NOMO-1 (cell line): Measurements from ENCODE around the gene STT3B.

Source experiments
- DNase-seq, 2 experiments: peaks; one replicate each; lab custom pipeline; 2025; ENCODE audit not compliant: unreplicated experiment in 2 of 2; lab: John Stamatoyannopoulos, UW

STT3B gene

DNA sequence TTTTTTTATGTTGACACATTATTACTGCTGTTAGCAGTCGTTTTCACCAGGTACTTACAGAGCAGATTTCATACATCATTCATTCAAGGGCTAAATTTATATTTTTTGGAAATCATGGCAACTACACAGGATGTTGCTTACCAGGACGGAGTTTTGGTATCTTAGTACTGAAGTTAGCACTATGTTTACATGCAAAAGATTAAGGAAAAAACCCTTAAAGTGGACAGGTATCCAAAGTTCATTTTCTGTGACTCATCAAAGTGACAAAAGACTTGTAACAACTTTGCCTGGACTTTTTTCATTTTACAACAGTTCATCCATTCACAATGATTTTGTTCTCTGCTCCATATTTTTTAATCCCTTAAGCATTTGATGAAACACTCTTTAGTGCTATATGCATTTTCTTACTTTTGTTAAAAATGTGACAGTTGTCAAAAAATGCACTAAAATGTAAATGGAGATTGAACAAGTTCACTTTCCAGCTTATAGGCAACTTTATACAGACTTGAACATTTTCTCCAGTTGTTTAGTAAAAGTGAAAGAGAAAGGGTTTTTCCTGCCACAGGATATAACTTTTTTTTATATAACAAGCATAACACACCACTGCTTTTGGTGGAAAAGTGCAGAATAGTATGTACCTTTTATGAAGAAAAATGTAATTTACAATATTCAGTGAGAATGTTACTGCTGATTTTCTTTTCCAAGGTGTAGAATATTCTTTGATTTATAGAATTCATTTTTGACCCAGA, 104.1 kb downstream of the STT3B start:
- DNase-seq: no peak

GRCh38 chr3:31639828-31640227, 107.1 kb downstream of the STT3B start:
- no peak for DNase-seq

DNA sequence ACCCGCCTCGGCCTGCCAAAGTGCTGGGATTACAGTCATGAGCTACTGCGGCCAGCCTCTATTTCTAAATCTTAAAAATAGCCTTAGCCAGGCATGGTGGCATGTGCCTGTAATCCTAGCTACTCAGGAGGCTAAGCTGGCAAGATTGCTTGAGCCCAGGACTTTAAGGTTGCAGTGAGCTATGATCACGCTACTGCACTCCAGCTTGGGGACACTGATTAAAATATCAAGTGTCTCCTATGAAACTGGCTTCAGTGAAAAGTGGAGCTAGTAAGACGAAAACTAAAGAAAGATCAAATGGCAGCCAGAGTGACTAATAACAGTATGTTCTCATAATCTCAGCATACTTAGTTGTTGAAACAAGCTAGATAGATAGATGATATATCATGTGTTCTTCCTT, 112.5 kb downstream of the STT3B start:
- DNase-seq: no peak

- DNase-seq: no peak
Observed at GRCh38 chr3:31648286-31648968, 115.7 kb downstream of the STT3B start.

GRCh38 chr3:31652296-31652695, 119.6 kb downstream of the STT3B start:
- DNase-seq: no peak

DNA sequence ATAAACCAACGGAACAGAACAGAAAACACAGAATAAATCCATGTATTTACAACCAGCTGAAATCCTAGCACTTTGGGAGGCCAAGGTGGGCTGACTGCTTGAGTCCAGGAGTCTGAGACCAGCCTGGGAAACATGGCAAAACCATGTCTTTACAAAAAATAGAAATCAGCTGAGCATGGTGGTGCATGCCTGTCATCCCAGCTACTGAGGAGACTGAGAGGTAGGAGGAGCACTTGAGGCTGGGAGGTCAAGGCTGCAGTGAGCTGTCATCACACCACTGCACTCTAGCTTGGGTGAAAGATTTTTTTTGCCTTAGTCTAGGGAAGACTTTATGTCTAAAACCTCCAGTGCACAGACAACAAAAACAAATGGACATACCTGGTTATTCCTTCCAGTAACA, 120.7 kb downstream of the STT3B start:
- no peak for DNase-seq

GRCh38 chr3:31654998-31655397, 122.3 kb downstream of the STT3B start:
- DNase-seq: no peak

- no peak for DNase-seq
Observed at GRCh38 chr3:31659246-31659645, 126.5 kb downstream of the STT3B start.

DNA sequence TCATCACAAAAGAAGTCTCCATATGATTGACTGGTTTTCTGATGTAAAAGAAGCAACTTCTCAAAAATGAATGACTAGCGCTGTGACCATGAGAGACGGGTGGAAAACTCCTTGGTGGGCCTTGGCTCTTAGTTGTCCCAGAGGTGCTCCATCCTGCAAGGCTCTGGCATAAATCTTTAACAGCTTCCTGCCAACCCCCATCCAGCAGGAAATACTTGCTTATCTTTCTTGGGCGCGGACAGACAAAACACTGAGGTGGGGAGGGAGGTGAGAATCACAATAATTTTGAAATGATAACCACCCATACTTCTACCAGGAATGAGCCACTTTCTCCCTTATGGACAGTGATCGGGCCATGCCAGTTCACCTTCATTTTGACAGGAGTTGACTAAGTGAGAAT, 128.6 kb downstream of the STT3B start:
- no peak for DNase-seq

DNA sequence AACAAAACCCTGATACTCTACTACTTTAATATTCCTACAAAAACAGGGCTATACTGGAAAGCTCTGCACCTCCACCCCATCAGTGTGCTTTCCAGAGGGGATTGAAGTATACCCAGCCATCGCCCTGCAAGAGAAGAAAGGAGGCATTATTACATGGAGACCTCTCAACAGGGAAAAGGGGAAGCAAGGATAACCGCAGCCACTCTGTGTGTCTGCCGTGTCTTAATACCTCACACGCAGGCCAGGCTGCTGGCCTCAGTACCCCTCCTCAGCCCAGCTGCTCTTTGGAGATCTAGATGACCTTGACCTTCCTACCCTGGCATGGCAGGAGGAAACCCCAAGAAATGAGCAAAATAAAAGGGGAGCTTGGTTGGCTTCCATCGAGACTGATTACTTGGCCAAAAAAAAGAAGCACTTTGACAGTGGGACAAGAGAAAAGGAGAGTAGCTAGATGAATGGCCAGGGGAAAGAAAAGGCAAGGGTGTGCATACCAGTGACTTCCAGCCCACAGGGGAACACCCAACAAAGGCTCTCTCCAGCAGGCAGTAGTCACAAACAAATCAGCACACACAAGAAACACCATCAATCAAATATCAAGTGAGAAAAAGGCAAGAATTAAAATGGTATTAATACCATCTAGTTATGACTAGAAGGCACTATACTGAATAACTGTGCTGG, 129.4 kb downstream of the STT3B start:
- peak in 1 of 2 experiments; percentile 35 for DNase-seq

DNA sequence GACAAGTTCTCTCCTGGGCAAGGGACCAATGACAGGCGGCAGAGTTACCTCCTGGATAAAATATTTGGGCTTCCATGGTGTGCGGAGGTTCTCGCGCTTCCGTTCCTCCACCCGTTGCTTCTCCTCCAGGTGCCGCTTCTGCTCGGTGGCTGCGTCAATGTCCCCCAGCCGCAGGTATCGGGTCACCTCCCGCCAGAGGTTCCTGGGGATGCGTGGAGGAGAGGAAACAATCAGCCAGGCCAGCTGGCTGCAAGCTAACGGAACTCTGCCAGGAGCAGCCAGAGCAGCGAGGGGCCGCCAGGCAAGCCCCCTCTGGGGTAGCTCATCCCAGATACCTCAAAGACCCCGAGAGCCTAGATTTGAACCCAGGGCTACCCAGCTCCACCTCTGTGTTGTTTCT, 131.3 kb downstream of the STT3B start:
- no peak for DNase-seq

DNA sequence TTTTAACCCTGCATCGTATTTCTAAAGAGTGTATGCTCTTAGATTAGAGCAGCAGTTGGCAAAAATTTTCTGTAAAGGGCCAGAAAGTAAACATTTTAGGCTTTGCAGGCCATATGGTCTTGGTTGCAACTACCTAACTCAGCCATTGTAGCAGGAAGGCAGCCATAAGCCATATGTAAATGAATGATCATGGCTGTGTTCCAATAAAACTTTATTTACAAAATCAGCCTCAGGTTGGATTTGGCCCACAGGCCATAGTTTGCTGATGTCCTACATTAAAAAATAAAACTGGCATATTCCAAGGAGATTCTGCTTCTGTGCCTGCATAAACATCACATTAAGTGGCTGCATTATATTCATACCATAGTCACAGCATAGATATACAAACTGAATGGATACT, 134.9 kb downstream of the STT3B start:
- no peak for DNase-seq

DNA sequence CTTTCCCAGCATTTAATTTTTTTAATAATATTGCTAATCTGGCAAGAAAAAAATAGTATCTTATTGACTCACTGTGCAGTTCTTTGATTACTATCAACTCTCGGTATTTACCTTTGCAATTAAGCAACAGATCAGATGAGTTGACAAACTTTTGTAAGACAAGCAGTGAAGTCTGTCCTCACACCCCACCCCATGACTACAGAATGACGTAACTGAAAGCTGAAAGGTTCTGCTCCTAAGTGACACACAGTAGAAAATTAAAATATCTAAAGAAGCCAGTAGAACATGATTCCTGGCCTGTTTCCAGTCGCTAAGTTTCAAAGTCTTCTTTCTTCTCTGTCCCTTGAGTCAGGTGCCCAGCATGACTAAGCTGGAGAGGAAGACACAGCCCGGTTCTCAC, 135.5 kb downstream of the STT3B start:
- DNase-seq: no peak

- peak; percentile 48 to 56 for DNase-seq
Observed at GRCh38 chr3:31670136-31670535, 137.4 kb downstream of the STT3B start.

DNA sequence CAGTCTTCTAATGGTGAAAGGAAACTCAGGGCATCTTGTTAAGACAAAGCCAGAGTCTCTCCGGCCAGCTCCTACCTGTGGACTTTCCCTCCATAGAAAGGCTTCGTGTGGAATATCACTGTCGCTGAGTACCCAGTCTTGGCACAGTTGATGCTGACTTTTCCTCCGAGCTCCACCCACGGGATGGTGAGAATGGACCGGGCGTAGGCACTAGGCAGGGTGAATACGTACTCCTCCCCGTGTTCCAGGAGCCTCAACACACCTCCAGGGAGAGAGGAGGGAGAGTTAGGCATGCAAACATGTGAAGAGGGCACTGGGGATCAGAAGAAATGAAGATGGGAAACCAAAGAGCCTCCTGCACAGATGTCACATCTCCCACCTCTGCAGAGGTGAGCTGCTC, 138.0 kb downstream of the STT3B start:
- DNase-seq: no peak

GRCh38 chr3:31671451-31671850, 138.7 kb downstream of the STT3B start:
- no peak for DNase-seq

DNA sequence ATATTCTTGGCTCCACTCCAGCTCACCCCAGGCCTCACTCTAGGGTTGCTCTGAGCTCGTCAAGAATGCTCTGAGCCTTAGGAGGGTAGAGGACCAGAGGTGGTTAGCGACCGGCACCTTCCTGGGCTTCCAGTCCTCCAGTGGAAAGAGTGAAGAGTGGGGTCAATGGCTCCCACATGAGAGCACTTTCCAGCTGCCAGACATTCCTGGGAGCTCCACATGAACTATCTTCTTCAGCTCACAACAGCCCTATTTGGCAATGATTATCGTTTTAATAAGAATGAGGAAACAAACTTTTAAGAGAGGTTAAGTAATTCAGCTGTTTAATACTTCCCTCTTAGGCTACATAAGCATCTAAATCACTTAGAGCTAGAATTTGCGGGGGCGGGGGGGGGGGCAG, 139.3 kb downstream of the STT3B start:
- DNase-seq: peak; percentile 20 to 53

DNA sequence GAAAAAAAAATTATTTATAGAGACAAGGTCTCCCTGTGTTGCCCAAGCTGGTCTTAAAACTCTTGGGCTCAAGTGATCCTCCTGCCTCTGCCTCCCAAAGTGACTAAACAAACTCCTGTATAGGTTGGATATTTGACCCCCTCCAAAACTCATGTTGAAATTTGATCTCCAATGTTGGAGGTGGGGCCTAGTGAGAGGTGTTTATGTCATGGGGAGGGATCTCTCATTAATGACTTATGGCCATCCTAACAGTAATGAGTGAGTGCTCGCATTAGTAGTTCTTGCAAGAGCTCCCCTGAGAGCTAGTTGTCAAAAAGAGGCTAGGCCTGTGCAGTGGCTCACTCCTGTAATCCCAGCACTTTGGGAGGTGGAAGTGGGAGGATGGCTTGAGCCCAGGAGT, 141.2 kb downstream of the STT3B start:
- no peak for DNase-seq

DNA sequence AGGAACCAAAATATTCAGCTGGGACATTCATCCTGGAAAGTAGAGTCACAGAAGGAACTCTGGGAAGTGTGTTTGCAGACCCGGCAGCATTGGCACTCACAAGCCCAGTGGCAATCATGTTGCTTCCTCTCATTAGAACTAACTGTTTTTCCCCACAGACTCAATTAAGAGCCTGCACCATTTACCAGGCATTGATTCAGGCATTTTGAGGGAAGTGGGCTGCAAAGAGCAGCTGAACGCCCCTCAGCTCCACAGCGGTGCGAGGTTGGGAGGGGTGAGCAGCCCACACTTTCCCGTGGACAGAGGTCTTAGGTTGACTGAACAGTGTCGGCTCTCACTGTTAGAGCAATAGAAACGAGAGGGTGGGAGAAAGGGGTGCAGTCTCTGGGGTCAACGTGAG, 143.8 kb downstream of the STT3B start:
- no peak for DNase-seq

DNA sequence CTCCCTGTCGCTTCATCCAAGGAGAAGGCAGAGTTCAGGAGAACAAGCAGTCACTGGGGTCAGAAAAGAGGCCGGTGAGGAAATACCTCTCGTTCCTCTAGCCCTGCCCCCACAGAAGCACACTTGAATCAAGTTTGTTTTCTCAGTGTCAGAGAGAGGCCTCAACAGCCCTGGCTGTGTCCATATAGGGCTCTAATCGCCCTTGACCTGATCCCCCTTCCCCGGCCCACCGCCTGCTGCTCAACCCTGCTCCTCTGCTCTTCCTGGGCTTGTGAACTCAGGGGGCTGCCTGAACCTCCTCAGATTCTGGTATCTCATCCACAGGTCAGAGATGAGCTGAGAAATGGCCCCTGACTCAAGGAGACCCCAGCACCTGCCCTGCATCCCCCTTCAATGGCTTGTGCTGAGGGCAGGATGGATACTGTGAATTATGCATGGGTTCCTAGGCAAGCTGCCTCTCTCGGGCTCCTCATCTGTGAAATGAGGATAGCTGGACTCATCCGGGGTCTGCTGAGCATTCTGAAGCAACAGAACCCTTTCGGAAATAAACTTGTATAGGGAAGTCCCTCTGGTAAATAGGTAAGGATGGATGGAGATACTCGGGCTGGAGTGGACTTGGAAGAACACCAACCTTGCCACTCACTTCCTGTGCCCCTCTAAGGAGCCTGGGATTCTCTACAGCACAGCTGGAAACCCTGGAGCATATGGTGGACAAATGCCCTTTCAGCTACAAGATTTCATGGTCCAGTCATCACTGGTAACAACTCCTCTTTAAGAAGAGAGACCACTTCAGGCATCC, 147.5 kb downstream of the STT3B start:
- DNase-seq: no peak
